Panc1 (cell line): ENCODE measurements around the gene NIT1. TPM values are rescaled to one million over a fixed set of nuclear protein-coding genes. Genes with fewer than 3 reads are reported as not detected.

Experiments used
- ATAC-seq: fragments of 200-7000 bp; cut with Tn5 transposase; 2 replicates; pipeline ENCODE4 v1.9.1; 2020; ENCODE audit warnings: mild to moderate bottlenecking, moderate library complexity
- BruUV-seq: library from RNA; stranded (reverse); fragments of 400-500 nt; replicated peaks from 2 replicates; lab custom pipeline; 2021; lab: Mats Ljungman, UMichigan
- CTCF ChIA-PET: fragments of 300-600 bp; sonication (Branson Sonifier 250); formaldehyde crosslinking; loops from one replicate; lab custom pipeline; 2022; ENCODE audit warnings: antibody characterized with exemption; lab: Charles Lee
- POLR2A ChIA-PET: fragments of 300-600 bp; sonication (Branson Sonifier 250); formaldehyde crosslinking; loops from one replicate; lab custom pipeline; 2022; ENCODE audit warnings: antibody characterized with exemption; lab: Charles Lee
- DNase-seq: peaks from one replicate; pipeline ENCODE4 v3.0.0-alpha.2; 2010; ENCODE audit warnings: low read depth, low spot score
- H3K27ac ChIP-seq: 2 replicates; pipeline ENCODE4 v1.5.1; 2011; ENCODE audit warnings: mild to moderate bottlenecking, low read length, inconsistent platforms
- H3K27me3 ChIP-seq: fragments of 200-500 bp; sonication (Bioruptor generic); 2 replicates; pipeline ENCODE4 v1.6.0; 2014; ENCODE audit warnings: low read length, inconsistent platforms; ENCODE audit not compliant: control insufficient read depth, insufficient read depth
- H3K36me3 ChIP-seq: fragments of 200-500 bp; sonication (Bioruptor generic); 2 replicates; pipeline ENCODE4 v1.5.1; 2014; ENCODE audit warnings: inconsistent platforms, mild to moderate bottlenecking, low read length, moderate library complexity; ENCODE audit not compliant: control insufficient read depth, insufficient read depth
- H3K4me1 ChIP-seq: 2 replicates; pipeline ENCODE4 v1.5.1; 2011; ENCODE audit warnings: inconsistent platforms, mild to moderate bottlenecking, low read length, moderate library complexity; ENCODE audit not compliant: control insufficient read depth, insufficient read depth
- H3K4me3 ChIP-seq, 2 experiments: 2 replicates each; pipeline ENCODE4 v1.5.1; 2011 to 2012; ENCODE audit warnings: low read depth in 2 of 2, low read length in 2 of 2, mild to moderate bottlenecking in 2 of 2, inconsistent platforms in 1 of 2, moderate library complexity in 1 of 2
- H3K9me3 ChIP-seq: fragments of 200-500 bp; sonication (Bioruptor generic); 2 replicates; pipeline ENCODE4 v1.5.1; 2014; ENCODE audit warnings: low read depth, mild to moderate bottlenecking, inconsistent platforms, low read length, moderate library complexity; ENCODE audit not compliant: control insufficient read depth, insufficient read depth
- POLR2AphosphoS5 ChIP-seq: IDR thresholded peaks from 2 replicates; pipeline ENCODE4 v1.6.1; 2012; ENCODE audit warnings: mild to moderate bottlenecking, low read depth, low read length, moderate library complexity
- SIN3A ChIP-seq: IDR thresholded peaks from 2 replicates; pipeline ENCODE4 v1.6.1; 2012; ENCODE audit warnings: low read depth, mild to moderate bottlenecking, low read length, moderate library complexity, borderline replicate concordance; ENCODE audit not compliant: insufficient read depth
- TCF7L2 ChIP-seq: IDR thresholded peaks from 2 replicates; pipeline ENCODE4 v1.6.1; 2011; ENCODE audit warnings: mild to moderate bottlenecking, low read depth, low read length, inconsistent platforms
- in situ Hi-C: cut with HindIII; loops from 2 replicates; pipeline ENCODE4 v1.10.0; 2016; ENCODE audit warnings: low sequenced_read_pairs, low pct_unique_long_range_greater_than_20kb
- intact Hi-C: fragments of 100-400 bp; cut with micrococcal nuclease; formaldehyde crosslinking; loops from one replicate; pipeline ENCODE4 v1.10.0; 2022; ENCODE audit not compliant: unreplicated experiment
- total RNA-seq: library from RNA; stranded (reverse); gene quantifications from one replicate; pipeline ENCODE4 v1.2.1, GENCODE V29; 2021; ENCODE audit not compliant: unreplicated experiment
- TF ChIP-seq, protein P1 (sequence below): fragments of 450-650 bp; IDR thresholded peaks from 2 replicates; pipeline ENCODE4 v1.5.1; 2017; ENCODE audit warnings: mild to moderate bottlenecking
- TF ChIP-seq, protein P2 (sequence below), 2 experiments: IDR thresholded peaks; 2 replicates each; pipeline ENCODE4 v1.6.1; 2011 to 2012; ENCODE audit warnings: low read depth in 2 of 2, control low read depth in 1 of 2, low read length in 1 of 2, mild to moderate bottlenecking in 1 of 2, moderate library complexity in 1 of 2; ENCODE audit not compliant: insufficient read depth in 1 of 2

The NIT1 gene
- total RNA-seq, 1 experiment from 2014 or later: 31.3 TPM

DNA sequence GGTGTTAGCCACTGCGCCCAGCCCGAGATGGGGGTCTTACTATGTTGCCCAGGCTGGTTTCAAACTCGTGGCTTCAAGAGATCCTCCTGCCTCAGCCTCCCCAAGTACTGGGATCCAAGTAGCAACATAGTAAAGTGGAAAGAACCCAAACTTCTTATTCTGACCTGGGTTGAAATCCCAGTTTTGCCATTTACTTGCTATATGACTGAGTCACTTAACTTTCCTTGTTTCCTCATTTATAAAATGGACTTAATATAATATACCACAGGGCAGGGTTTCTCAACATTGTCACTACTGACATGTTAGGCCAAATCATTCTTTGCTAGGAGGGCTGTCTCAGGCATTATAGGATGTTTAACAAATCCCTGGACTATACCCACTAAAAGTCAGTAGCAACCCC, 6.8 kb upstream of the NIT1 start:
- intact Hi-C loops (no loop called here), in situ Hi-C loops (no loop called here)
- TF ChIP-seq SIN3A (no peak), TCF7L2 (no peak), POLR2AphosphoS5 (no peak)
- TF ChIP-seq, protein P1, sequence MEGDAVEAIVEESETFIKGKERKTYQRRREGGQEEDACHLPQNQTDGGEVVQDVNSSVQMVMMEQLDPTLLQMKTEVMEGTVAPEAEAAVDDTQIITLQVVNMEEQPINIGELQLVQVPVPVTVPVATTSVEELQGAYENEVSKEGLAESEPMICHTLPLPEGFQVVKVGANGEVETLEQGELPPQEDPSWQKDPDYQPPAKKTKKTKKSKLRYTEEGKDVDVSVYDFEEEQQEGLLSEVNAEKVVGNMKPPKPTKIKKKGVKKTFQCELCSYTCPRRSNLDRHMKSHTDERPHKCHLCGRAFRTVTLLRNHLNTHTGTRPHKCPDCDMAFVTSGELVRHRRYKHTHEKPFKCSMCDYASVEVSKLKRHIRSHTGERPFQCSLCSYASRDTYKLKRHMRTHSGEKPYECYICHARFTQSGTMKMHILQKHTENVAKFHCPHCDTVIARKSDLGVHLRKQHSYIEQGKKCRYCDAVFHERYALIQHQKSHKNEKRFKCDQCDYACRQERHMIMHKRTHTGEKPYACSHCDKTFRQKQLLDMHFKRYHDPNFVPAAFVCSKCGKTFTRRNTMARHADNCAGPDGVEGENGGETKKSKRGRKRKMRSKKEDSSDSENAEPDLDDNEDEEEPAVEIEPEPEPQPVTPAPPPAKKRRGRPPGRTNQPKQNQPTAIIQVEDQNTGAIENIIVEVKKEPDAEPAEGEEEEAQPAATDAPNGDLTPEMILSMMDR: no peak
- TF ChIP-seq, protein P2, sequence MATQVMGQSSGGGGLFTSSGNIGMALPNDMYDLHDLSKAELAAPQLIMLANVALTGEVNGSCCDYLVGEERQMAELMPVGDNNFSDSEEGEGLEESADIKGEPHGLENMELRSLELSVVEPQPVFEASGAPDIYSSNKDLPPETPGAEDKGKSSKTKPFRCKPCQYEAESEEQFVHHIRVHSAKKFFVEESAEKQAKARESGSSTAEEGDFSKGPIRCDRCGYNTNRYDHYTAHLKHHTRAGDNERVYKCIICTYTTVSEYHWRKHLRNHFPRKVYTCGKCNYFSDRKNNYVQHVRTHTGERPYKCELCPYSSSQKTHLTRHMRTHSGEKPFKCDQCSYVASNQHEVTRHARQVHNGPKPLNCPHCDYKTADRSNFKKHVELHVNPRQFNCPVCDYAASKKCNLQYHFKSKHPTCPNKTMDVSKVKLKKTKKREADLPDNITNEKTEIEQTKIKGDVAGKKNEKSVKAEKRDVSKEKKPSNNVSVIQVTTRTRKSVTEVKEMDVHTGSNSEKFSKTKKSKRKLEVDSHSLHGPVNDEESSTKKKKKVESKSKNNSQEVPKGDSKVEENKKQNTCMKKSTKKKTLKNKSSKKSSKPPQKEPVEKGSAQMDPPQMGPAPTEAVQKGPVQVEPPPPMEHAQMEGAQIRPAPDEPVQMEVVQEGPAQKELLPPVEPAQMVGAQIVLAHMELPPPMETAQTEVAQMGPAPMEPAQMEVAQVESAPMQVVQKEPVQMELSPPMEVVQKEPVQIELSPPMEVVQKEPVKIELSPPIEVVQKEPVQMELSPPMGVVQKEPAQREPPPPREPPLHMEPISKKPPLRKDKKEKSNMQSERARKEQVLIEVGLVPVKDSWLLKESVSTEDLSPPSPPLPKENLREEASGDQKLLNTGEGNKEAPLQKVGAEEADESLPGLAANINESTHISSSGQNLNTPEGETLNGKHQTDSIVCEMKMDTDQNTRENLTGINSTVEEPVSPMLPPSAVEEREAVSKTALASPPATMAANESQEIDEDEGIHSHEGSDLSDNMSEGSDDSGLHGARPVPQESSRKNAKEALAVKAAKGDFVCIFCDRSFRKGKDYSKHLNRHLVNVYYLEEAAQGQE (IDR thresholded peaks at IDR 0.05; ENCODE audit: insufficient read depth in 1 of 2, low read depth in 2 of 2, low read length in 1 of 2): no peak
- H3K36me3 ChIP-seq: no peaks in the 10 kb centered on the region; the same call in 1 of the 2 replicates
- ChIA-PET POLR2A (no interaction called here), CTCF (no interaction called here)
- no peak overlapping the region for H3K4me3 ChIP-seq
- H3K9me3 ChIP-seq: no peaks in the 10 kb centered on the region
- H3K27me3 ChIP-seq: no peaks in the 10 kb centered on the region
- peaks cover 12% of the 10 kb centered on the region for H3K4me1 ChIP-seq
- DNase-seq (no peak), ATAC-seq (no peak)
- H3K27ac ChIP-seq: no peak overlapping the region
- no TSS peak for BruUV-seq

DNA sequence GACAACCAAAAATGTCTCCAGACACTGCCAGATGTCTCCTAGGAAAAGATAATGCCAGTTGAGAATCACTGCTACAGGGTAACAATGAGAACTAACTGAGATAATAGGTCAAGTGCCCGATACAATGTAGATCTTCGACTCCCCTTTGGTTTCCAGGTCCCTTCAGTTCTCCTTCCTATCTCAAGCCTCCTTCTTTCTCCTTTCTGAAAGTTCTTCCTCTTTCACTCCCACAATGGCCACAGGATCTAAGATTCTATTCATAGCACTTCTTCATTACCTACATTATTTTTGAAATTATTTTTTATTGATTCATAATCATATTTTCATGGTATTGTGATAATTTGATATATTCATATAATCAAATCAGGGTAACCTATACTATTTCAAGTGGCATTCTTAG, 6.4 kb upstream of the NIT1 start:
- DNase-seq (no peak), ATAC-seq (no peak)
- intact Hi-C loops (no loop called here), in situ Hi-C loops (no loop called here)
- Histone ChIP-seq H3K27ac (no peak overlapping the region), H3K36me3 (no peaks in the 10 kb centered on the region; the same call in 1 of the 2 replicates), H3K4me1 (peaks cover 15% of the 10 kb centered on the region), H3K9me3 (no peaks in the 10 kb centered on the region), H3K27me3 (no peaks in the 10 kb centered on the region), H3K4me3 (no peak overlapping the region)
- no TSS peak for BruUV-seq
- CTCF ChIA-PET: no interaction called here
- no peak for TF ChIP-seq POLR2AphosphoS5
- no peak for TF ChIP-seq TCF7L2
- TF ChIP-seq, protein P2 (IDR thresholded peaks at IDR 0.05; ENCODE audit: insufficient read depth in 1 of 2, low read depth in 2 of 2, low read length in 1 of 2): no peak
- no peak for TF ChIP-seq SIN3A
- TF ChIP-seq, protein P1: no peak
- POLR2A ChIA-PET: no interaction called here
